Mammary epithelial cell (primary cell): ENCODE measurements around the gene COG2.

Source experiments
- CTCF ChIP-seq, 2 donors: IDR thresholded peaks in 1 of 2; conservative IDR thresholded peaks in 1 of 2; 2 replicates each; pipeline ENCODE4 v1.5.1; 2011 to 2012; ENCODE audit warnings: inconsistent platforms in 2 of 2, low read length in 2 of 2, mild to moderate bottlenecking in 2 of 2, control low read depth in 1 of 2, low read depth in 1 of 2; ENCODE audit not compliant: insufficient read depth in 1 of 2; ENCODE audit errors: extremely low read depth in 1 of 2
- EZH2 ChIP-seq: IDR thresholded peaks from 2 replicates; pipeline ENCODE4 v1.6.1; 2012; ENCODE audit warnings: low read length, inconsistent platforms, borderline replicate concordance

DNA sequence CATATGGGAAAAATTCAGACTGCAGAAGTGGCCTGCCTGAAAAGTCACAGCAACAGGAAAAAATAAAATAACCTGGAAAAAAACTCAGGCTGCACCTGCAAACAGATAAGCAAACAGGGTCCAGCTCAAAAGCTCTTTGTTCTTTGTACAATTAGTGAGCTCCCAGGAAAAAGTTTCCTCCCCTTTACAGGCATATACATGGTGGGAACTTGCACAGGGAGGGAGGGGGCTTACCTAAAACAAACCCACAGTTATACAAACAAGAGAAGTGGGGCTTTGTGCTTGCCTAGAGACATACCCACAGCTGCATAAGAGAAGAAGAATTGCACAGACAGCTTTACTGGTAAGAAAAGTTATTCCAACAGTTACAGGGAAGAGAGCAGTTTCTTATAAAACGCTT, 31.7 kb upstream of the COG2 start:
- TF ChIP-seq CTCF (conservative IDR thresholded peaks at IDR 0.05 in 1 of 2, IDR thresholded peaks at IDR 0.05 in 1 of 2; ENCODE audit: extremely low read depth in 1 of 2, insufficient read depth in 1 of 2, low read depth in 1 of 2, low read length in 2 of 2) (no peak), EZH2 (no peak)
